Measurements from ENCODE around the gene ITGAL.
"Not testable (repeated sequence)": the region's sequence is repeated elsewhere in the genome, so short reads cannot be mapped to it uniquely, and the experiment has no call there.

Gene ITGAL

DNA sequence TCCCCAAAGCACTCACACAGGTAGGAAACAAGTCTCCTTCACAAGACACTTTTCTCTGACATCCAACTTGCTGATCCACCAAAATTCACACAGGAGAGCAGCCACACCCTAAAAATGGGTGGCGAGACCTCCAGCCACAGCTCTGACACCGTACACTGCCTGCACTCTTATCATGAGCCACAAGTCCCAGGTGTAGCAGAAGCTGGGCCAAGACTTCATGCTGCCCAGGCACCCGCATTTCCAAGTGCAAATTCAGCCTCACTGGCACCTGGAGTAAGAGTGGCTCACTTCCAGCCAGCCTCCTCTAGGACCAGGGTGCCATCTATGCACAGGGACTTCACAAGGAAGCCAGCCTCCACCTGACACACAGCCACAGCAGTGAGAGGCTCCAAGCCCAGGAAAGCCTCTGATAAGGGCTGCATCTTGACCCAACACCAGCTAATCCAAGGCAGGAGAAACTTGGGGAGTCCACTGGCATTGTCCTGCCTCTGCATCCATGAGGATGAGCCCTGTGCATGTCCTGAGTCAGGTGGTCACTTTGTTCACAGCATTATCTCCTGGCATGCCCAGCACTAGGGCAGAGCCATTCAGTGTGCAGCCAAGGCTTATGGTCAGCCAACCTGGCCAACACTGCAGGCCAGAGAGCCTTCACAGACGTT, 56.4 kb downstream of the ITGAL start:
- no peak for DNase-seq

DNA sequence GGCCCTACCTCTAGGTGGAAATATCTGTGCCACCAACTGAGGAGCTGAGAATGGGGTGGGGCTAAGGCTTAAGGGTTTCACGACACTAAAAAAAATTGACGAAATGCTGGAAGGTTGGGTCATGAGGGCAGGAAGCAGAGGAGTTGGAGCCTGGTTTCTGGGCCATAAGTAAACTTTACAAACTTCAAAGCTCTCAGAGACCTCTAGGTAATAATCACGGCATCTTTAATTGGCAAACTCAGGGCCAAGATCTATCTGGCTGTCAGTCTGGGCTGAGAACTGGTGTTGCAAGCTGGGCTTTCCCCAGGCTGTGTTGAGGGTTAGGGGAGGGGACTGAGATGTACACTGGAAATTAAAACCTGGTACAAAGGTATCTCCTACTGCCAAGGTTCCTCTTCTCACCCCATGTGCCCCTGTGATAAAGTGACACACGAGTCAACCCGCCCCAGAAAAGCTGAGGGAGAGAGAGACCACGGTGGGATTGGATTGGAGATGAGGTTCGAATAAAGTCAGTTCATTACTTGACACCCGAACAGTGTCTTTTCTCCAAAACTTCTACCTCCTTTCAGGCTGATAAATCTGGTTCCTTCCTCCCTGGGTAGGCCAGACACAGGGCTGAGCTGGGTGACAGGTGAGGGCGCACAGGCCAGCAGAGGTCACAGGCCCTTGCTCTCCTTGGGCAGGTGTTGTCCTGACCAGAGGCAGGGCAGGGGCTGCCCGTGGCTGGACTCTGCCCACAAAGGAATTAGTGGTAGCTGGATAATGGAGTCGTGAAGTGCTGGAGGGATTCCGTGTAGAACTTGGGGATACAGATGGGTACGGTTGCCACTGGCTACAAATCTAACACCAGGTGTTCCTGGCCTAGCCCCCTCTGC, 57.9 kb downstream of the ITGAL start:
- DNase-seq, result no peak

DNA sequence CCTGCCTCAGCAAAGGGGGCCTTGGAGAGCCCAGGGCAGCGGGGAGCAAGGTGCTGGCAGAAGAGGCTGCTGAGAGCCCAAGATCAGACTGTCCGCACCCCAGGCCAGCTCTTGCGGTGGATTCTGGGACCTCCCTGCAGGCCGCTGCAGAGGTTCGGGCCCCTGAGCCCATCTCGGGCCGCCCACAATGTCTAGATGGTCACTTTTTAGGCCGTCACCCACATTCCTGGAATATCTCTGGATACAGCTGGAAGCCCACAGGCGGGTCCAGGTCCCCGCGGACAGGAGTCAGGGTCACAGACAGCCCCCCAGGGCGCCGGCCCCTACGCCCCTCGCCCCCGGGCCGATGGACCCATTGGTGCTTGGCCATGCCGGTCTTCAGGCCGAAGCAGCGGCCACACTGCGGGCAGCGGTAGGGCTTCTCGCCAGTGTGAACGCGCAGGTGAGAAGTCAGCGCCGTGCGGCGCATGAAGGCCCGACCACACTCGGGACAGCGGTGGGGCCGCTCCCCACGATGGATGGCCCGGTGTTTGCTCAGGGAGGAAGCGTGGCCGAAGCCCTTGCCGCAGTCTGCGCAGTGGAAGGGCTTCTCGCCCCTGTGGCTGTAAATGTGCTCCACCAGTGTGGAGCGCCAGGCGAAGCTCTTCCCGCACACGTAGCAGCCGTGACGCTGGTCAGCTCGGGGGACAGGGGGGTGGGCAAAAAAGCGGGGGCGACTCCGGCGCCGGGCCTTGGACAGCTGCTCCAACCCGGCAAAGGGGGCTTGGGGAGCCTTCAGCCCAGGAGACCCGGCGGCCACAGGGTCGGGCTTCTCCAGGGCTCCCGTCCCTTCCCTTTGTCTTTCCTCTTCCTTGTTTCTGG, 60.0 kb downstream of the ITGAL start:
- no peak for DNase-seq

DNA sequence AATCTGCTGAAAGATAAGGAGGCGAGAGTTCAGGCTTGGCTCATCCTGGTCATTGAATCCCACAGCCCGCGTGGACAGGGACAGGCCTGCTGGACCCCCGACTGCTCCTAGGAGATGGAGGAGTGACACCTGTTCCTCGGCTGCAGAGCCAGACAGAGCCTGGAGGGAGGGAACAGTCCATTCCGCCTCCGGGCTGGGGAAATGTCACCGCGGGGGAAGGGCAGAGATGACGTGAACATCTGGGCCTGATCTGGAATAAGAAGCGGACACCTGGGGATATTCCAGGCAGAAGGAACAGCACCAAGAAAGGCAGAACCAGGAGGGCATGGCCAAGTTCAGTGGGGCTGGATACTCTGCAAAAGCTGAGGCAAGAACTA, 60.6 kb downstream of the ITGAL start:
- no peak for DNase-seq

DNA sequence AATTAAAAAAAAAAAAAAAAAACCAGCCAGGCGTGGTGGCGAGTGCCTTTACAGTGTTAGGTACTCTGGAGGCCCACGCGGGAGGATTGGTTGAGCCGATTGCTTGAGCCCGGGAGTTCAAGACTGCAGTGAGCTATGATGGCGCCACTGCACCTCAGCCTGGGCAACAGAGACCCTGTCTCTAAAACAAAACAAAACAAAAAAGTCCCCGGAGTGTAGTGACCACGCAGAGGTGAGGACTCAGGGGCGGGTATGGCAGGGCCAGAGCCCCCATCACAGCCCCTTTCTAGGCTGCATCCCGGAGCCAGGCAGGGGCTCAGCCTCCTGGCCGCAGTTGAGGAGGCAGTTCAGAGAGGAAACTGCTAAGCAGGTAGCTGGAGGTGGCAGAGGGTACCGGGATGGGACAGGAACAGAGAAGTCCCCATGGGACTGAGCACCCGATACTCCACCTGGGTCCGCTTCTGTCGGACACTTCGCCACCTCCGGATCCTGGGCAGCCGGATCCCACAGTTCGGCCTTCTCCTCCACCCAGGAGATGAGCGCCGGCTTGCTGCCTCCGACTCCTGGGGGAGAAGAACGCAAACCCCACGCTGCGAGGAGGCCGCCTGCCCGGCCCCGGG, 61.3 kb downstream of the ITGAL start:
- DNase-seq, result no peak

DNA sequence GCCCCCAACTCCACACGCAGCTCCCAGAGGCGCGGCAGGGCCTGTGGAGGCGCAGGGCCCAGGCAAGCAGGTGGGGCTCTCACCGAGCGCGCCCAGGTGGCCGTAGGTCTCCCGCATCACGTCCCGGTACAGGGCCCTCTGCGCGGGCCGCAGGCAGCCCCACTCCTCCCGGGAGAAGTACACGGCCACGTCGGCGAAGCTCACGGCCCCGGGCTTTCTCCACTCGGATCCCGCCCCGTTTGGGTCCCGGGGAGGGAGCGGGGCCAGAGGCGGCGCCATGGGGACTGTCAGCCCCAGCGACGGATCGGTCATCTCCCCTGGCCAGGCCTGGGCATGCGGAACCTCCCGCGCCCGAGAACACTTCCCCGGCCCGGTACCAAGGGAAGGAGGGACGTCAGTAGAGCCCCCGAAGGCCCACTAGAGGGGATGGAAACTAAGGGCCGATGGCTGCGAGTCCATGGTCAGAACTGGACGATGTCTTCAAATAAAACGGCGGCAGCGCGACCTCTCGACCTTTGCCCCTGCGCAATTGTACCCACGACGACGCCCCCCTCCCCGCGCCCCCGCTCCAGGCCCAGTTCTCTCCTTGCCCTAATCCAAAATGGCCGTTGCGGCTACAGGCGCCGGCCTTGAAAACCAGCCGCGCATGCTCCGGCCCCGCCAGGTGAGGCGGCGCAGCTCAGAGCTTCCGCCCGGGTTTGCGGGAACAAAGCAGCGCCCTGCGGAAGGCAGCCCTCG, 62.0 kb downstream of the ITGAL start, which contains the start of gene ZNF747:
Gene ZNF747 (minus strand): TSS at position 491 of the 738 bp plus-strand sequence. CDS start 179 bp downstream, at position 312.
- peak; percentile 75 for DNase-seq

DNA sequence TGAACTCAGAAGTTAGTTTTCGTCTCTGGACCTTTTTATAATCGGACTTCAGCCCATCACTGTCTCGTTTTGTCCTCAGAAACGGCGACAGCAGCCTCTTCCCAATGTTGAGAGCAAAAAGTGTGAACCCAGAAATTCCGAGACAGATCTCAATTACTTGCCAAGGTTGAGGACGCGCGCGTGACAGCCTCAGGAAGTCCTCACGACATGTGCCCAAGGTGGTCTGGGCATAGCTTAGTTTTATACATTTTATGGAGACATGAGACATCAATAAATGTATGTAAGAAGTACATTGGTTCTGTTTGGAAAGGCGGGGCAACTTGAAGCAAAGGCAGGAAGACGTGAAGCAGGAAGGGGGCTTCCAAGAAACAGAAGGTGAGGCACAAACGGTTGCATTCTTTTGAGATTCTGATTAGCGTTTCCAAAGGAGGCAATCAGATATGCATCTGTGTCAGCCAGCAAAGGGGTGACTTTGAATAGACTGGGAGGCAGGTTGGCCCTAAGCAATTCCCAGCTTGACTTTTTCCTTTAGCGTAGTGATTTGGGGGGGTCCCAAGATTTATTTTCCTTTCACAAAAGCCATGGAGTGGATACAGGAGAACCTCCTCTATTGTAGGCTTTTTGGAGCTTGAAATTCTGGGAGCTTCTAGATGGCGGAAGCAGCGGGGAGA, 62.7 kb downstream of the ITGAL start:
- DNase-seq, result no peak

DNA sequence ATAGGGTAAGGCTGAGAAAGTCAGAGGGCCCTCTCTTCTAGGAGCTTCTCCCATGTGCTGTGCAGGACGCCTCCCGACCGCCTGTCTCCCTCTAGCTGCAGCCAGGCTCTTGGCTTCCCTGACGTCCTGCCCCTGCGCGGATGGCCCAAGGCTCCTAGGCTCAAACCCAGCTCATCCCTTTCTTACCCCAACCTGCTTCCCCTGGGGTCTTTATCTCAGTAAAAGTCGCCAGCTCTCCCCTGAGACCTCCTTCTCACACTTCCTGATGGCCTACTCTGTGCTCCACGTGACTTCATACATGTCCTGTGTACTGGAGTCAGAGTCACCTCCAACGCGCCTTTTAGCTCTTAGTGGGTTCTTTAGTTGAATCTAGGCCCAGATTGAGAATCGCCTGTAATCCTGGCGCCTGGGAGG, 63.2 kb downstream of the ITGAL start:
- peak; percentile 72 for DNase-seq

DNA sequence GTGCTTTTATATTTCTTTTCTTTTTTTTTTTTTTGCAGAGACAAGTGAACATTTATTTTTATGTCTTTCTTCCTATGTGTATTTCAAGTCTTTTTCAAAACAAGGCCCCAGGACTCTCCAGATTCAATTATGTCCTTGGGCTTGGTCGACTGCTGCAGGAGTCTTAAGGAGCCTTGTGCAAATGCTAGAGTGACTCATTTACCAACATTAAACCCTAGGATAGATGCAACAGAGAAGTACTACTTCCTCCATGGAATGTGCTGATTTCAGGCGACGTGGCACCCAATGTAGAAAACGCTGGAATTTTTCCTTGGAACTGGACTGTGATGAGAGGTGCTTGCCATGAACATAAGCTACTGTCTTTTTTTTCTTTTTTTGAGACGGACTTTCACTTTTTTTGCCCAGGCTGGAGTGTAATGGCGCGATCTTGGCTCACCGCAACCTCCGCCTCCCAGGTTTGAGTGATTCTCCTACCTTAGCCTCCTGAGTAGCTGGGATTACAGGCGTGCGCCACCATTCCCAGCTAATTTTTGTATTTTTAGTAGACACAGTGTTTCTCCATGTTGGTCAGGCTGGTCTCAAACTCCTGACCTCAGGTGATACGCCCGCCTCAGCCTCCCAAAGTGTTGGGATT, 64.0 kb downstream of the ITGAL start:
- not testable (repeated sequence) for DNase-seq

DNA sequence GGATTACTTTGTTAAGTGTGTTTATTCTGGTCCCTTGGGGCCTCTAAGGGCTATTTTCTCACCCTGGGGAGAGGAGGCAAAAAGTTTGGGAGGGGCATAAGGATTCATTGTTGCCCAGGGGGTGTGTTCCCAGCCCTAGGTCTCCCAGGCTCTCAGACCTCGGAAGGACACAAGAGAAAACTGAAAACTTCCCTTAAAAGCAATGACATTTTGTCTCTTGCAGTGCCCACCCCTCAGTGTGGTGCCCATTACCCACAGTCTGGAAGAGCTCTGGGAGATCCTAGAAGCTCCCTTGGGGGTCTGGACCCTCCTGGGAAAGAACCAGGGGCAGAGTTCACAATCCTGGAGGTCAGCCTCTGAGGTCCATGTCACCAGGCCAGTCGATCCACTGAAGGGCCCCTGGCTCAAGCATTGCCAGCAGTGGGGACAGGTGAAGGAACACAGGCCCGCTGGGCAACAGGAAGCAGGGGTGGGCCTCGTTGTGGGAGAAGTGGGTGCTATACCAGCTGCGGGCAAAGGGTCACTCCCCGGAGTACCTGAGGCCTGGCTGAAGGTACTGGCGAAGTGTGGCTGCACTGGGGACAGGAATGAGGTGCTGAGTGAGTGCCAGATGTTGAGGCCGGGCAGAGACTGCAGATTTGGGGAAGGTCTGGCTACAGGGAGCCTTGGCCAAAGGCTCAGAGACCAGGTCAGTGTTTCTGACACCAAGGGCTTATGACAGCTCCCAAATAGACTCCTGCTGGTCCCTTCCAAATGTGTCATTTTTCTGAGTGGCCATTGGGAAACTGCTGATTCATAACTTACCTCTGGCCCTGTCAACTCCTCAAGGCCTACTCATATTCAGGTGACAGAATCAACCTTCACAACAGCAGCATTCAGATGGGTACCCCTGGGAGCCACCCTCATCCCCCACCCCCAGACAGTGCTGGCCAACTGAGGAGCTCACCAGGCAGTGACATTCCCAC, 66.7 kb downstream of the ITGAL start:
- no peak for DNase-seq

DNA sequence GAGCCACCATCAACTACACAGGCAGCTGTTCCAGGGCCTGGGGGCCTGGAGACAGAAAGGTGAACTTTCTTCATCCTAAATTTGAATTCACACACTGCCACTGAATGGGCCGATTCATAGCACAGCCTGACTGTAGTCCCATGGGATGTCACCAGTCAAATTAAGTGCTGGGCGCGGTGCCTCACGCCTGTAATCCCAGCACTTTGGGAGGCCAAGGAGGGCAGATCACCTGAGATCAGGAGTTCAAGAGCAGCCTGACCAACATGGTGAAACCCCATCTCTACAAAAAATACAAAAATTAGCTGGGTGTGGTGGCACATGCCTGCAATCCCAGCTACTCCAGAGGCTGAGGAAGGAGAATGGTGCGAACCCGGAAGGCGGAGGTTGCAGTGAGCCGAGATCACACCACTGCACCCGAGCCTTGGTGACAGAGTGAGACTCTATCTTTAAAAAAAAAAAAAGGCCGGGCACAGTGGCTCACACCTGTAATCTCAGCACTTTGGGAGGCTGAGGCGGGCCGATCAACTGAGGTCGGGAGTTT, 67.5 kb downstream of the ITGAL start:
- DNase-seq, result not testable (repeated sequence)

DNA sequence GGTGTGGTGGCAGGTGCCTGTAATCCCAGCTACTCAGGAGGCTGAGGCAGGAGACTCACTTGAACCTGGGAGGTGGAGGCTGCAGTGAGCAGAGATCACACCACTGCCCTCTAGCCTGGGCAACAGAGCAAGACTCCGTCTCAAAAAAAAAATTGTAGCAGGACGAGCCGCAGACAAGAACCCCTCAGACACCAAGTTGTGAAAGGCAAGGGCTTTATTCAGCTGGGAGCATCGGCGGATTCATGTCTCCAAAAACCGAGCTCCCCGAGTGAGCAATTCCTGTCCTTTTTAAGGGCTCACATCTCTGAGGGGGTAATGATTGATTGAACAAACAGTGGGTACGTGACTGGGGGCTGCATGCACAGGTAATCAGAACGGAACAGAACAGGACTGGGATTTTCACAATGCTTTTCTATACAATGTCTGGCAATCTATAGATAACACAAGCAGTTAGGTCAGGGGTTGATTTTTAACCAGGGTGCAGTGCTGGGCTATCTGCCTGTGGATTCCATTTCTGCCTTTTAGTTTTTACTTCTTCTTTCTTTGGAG, 68.4 kb downstream of the ITGAL start:
- not testable (repeated sequence) for DNase-seq

DNA sequence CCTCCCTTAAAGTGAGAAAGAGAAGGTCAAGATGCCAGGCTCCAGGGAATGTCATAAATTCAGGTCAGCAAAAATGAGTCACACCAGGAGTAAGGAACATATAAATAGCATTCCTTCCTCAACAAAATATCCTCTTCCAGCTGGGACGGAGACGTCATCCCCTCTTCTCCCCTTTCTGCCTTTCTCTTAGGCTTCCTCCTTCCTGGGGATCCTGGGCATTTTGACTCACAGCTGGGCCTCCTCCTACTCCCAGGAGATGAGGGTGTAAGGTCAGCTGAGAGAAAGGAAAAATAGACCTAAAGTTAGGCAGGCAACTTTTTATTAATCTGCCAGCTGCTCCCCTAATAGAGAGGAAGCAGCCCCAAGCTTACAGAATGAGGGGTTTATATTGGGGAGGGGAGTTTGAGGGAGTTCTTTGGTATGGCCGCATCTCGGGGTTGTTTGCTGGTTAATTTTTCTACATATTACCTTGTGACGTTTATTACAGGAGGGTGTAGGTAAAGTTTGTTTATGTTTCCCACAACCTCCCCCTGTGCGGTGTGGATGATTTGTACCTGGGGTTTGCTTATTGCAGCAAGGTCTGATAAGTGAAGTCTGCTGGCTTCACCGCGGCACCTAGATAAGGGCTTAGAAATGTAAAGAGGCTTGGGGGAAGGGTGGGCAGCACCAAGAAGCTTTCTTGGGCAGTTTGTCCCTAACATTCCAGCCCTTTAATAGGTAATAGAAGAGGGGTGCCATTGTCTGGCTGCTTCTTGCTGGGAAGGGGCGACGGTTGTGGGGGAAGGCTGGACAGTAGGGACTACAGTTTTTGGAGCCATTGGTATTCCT, 69.2 kb downstream of the ITGAL start:
- DNase-seq, result peak; percentile 83

DNA sequence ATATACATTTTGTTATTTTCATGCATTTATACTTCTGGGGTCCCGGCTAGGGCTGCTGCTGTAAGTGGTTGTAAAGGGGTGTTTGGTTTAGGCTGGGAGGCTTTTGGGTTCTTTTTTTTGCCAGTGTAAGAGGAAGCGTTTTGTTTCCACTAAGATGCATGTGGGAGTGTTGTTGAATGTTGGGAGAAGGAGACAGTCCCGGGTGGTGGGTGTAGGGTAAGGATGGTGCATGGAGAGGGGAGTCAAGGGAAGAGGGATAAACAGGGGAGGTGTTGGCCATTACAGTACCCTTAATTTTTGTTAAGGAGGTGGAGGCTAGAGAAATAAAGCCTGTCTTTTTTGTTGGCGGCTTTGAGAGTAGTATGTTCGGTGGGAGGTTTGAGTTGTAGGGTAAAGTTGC, 70.5 kb downstream of the ITGAL start:
- DNase-seq, result no peak

DNA sequence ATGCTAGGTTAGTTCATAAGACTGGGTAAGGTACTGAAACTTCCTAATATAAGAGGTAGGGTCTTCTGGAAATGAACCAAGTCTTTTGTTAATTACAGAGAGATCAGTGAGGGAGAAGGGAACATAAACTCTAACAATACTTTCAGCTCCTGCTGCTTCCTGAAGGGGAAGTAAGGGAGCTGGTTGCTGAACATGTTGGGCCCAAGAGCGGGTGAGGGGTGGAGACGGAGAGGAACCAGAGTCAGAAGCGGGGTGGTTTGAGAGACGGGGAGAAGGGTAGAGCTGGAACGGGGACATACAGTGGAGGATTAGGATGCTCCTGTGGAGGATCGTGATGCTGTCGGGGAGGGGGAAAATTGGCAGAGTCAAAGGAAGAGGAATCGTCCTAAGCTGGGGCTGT, 73.6 kb downstream of the ITGAL start:
- no peak for DNase-seq

DNA sequence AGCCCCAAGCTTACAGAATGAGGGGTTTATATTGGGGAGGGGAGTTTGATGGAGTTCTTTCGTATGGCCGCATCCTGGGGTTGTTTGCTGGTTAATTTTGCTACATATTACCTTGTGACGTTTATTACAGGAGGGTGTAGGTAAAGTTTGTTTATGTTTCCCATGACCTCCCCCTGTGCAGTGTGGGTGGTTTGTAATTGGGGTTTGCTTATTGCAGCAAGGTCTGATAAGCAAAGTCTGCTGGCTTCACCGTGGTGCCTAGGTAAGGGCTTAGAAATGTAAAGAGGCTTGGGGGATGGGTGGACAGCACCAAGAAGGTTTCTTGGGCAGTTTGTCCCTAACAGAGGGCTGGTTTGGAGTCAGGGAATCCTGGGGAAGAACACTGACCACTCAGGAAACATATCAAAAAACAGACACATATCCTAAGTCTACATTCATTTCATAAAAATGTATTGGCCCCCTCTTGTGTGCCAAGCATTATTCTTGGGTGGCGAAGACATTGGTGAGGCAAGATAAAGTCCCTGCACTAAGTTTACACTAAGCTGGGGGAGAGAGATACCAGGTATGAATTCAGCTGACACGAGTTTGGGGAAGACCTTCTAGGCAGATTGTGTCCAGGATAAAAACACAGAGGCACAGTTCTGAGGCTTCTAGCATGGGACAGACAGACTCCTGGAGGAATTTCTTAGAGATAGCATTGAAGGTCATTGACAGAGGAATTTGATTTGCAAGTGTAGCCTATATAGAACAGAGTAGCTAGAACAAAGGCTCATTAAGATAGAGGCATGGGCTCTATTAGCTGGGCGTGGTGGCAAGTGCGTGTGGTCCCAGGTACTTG, 76.1 kb downstream of the ITGAL start:
- DNase-seq, result no peak

DNA sequence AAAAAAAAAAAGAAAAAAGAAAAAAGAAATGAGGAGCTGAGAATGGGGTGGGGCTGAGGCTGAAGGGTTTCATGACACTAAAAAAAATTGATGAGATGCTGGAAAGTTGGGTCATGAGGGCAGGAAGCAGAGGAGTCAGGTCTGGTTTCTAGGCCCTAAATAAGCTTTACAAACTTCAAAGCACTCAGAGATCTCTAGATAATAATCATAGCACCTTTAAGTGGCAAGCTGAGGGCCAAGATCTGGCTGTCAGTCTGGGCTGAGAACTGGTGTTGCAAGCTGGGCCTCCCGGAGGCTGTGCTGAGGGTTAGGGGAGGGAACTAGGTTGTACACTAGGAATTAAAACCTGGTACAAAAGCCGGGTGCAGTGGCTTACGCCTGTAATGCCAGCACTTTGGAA, 79.2 kb downstream of the ITGAL start:
- no peak for DNase-seq
